ENCODE results near the gene SYNPO2.
A peak's percentile ranks its signal among the peaks of the same experiment; 100 is the strongest.
"Not testable (repeated sequence)": the region's sequence is repeated elsewhere in the genome, so short reads cannot be mapped to it uniquely, and the experiment has no call there.

The SYNPO2 gene

GRCh38 chr4:118972167-118972566 lies 83.5 kb downstream of the SYNPO2 start:
- DNase-seq (ENCODE audit: low read depth in 2 of 2) = no peak

- DNase-seq (ENCODE audit: low read depth in 2 of 2) = no peak
Measured at GRCh38 chr4:118973295-118973694, 84.6 kb downstream of the SYNPO2 start.

- DNase-seq (ENCODE audit: low read depth in 2 of 2) = peak in 1 of 2 experiments; percentile 37
Measured at GRCh38 chr4:118974758-118975157, 86.1 kb downstream of the SYNPO2 start.

- no peak for DNase-seq (ENCODE audit: low read depth in 2 of 2)
Measured at GRCh38 chr4:118975449-118976192, 87.0 kb downstream of the SYNPO2 start.

- DNase-seq (ENCODE audit: low read depth in 2 of 2) = not testable (repeated sequence)
Measured at GRCh38 chr4:118976193-118976560, 87.5 kb downstream of the SYNPO2 start.

- DNase-seq (ENCODE audit: low read depth in 2 of 2) = not testable (repeated sequence)
Measured at GRCh38 chr4:118977100-118977499, 88.4 kb downstream of the SYNPO2 start.

- DNase-seq (ENCODE audit: low read depth in 2 of 2) = no peak
Measured at GRCh38 chr4:118979712-118980111, 91.1 kb downstream of the SYNPO2 start.

- DNase-seq (ENCODE audit: low read depth in 2 of 2) = peak in 1 of 2 experiments; percentile 21
Measured at GRCh38 chr4:118981171-118981838, 92.7 kb downstream of the SYNPO2 start.

- DNase-seq (ENCODE audit: low read depth in 2 of 2) = peak; percentile 91 to 93
Measured at GRCh38 chr4:118981839-118982381, 93.3 kb downstream of the SYNPO2 start.

GRCh38 chr4:118983293-118983692 lies 94.6 kb downstream of the SYNPO2 start:
- DNase-seq (ENCODE audit: low read depth in 2 of 2) = no peak

- no peak for DNase-seq (ENCODE audit: low read depth in 2 of 2)
Measured at GRCh38 chr4:118983831-118984230, 95.2 kb downstream of the SYNPO2 start.

- DNase-seq (ENCODE audit: low read depth in 2 of 2) = no peak
Measured at GRCh38 chr4:118985170-118986000, 96.7 kb downstream of the SYNPO2 start.

- DNase-seq (ENCODE audit: low read depth in 2 of 2) = no peak
Measured at GRCh38 chr4:118987959-118988634, 99.4 kb downstream of the SYNPO2 start.

- DNase-seq (ENCODE audit: low read depth in 2 of 2) = no peak
Measured at GRCh38 chr4:118988635-118988972, 100.0 kb downstream of the SYNPO2 start.

- peak; percentile 80 to 83 for DNase-seq (ENCODE audit: low read depth in 2 of 2)
Measured at GRCh38 chr4:118989098-118990080, 100.7 kb downstream of the SYNPO2 start.

GRCh38 chr4:118991686-118992085 lies 103.0 kb downstream of the SYNPO2 start:
- no peak for DNase-seq (ENCODE audit: low read depth in 2 of 2)

- no peak for DNase-seq (ENCODE audit: low read depth in 2 of 2)
Measured at GRCh38 chr4:118992149-118992548, 103.5 kb downstream of the SYNPO2 start.

- no peak for DNase-seq (ENCODE audit: low read depth in 2 of 2)
Measured at GRCh38 chr4:118993333-118993732, 104.7 kb downstream of the SYNPO2 start.

- DNase-seq (ENCODE audit: low read depth in 2 of 2) = no peak
Measured at GRCh38 chr4:118994030-118994429, 105.4 kb downstream of the SYNPO2 start.

GRCh38 chr4:118995693-118996391 lies 107.2 kb downstream of the SYNPO2 start:
- DNase-seq (ENCODE audit: low read depth in 2 of 2) = no peak
